ENCODE data around the gene CD247. TPM values are rescaled to one million over a fixed set of nuclear protein-coding genes. Genes with fewer than 3 reads are reported as not detected.

Gene CD247
- total and polyA plus RNA-seq, 9 of the 15 experiments (the other 6 are each of a cell fraction or from before 2014, with no cell fraction given) = 0.08 to 0.42 (median 0.28) TPM; not detected in 5

GRCh38 chr1:167554028-167554779, 35.9 kb upstream of the CD247 start (continued):
- no peak for TF ChIP-seq PREB (CRISPR knock-in tag; IDR thresholded peaks at IDR 0.05)
- TF ChIP-seq CTBP1 (IDR thresholded peaks at IDR 0.05; ENCODE audit: borderline replicate concordance) = no peak
- TF ChIP-seq ZBTB1 (CRISPR knock-in tag; IDR thresholded peaks at IDR 0.05; ENCODE audit: borderline replicate concordance, low read depth) = 0 out of 2 replicates have a peak, but pooled peaks have one; percentile 35
- no peak for TF ChIP-seq TCF7 (IDR thresholded peaks at IDR 0.05; ENCODE audit: borderline replicate concordance)
- TF ChIP-seq EGR1 (conservative IDR thresholded peaks at IDR 0.05) = 0 out of 2 replicates have a peak, but pooled peaks have one; percentile 47
- no peak for TF ChIP-seq BDP1 (IDR thresholded peaks at IDR 0.05; ENCODE audit: insufficient read depth, insufficient read length)
- no peak for TF ChIP-seq BCL6 (CRISPR knock-in tag; IDR thresholded peaks at IDR 0.05)
- TF ChIP-seq ZHX1 (conservative IDR thresholded peaks at IDR 0.05; ENCODE audit: low read length) = no peak
- TF ChIP-seq CREM (IDR thresholded peaks at IDR 0.05; ENCODE audit: low read depth) = no peak
- TF ChIP-seq PKNOX1 (IDR thresholded peaks at IDR 0.05) = peak; percentile 25; the same call in 1 of the 2 replicates
- TF ChIP-seq ZNF395 (CRISPR knock-in tag; IDR thresholded peaks at IDR 0.05) = no peak
- no peak for TF ChIP-seq TEAD2 (tag; IDR thresholded peaks at IDR 0.05)
- TF ChIP-seq HDAC6 (IDR thresholded peaks at IDR 0.05; ENCODE audit: low read depth, low read length) = no peak
- no peak for TF ChIP-seq CBX2 (IDR thresholded peaks at IDR 0.05; ENCODE audit: insufficient read depth, low read length, poor library complexity, severe bottlenecking)
- TF ChIP-seq BHLHE40 (IDR thresholded peaks at IDR 0.05; ENCODE audit: low read length) = no peak
- no peak for TF ChIP-seq POU5F1 (IDR thresholded peaks at IDR 0.05; ENCODE audit: borderline replicate concordance, low read depth, low read length, partially characterized antibody)
- TF ChIP-seq SNAPC5 (CRISPR knock-in tag; IDR thresholded peaks at IDR 0.05) = no peak
